HEK293 (cell line): Measurements from ENCODE around the gene SIGLEC1.

Experiments used
- CTCF ChIA-PET: fragments of 350-600 bp; formaldehyde crosslinking; extraction: SDS; loops from one replicate; lab custom pipeline; 2021; ENCODE audit warnings: antibody characterized with exemption; lab: Yijun Ruan, JAX
- POLR2A ChIA-PET: fragments of 300-600 bp; formaldehyde crosslinking; extraction: SDS; loops from one replicate; lab custom pipeline; 2020; ENCODE audit warnings: antibody characterized with exemption, inconsistent platforms; lab: Yijun Ruan, JAX
- H3K27ac ChIP-seq: fragments of 200-500 bp; sonication (Bioruptor generic); 2 replicates; pipeline ENCODE4 v1.5.1; 2014; ENCODE audit warnings: low read depth, low read length, control low read depth, inconsistent platforms; ENCODE audit errors: extremely low read depth
- H3K36me3 ChIP-seq, 2 experiments: fragments of 200-500 bp in 1 of 2; sonication (Bioruptor generic) in 1 of 2; 1 replicate in 1 of 2; 2 replicates in 1 of 2; pipeline ENCODE4 v1.5.1; 2014 to 2017; ENCODE audit warnings: inconsistent platforms in 2 of 2, low read length in 2 of 2; ENCODE audit not compliant: control insufficient read depth in 2 of 2, insufficient read depth in 1 of 2
- H3K4me1 ChIP-seq: fragments of 200-500 bp; sonication (Bioruptor generic); 2 replicates; pipeline ENCODE4 v1.5.1; 2014; ENCODE audit warnings: mild to moderate bottlenecking, low read length, inconsistent platforms; ENCODE audit not compliant: control insufficient read depth, insufficient read depth
- H3K4me3 ChIP-seq: 2 replicates; pipeline ENCODE4 v1.5.1; 2011; ENCODE audit warnings: low read depth, mild to moderate bottlenecking, control low read depth, low read length, moderate library complexity
- H3K9me3 ChIP-seq: fragments of 200-500 bp; sonication (Bioruptor generic); 2 replicates; pipeline ENCODE4 v1.5.1; 2014; ENCODE audit warnings: low read depth, low read length, inconsistent platforms; ENCODE audit not compliant: control insufficient read depth, insufficient read depth
- BCL11B ChIP-seq: fragments of 450-650 bp; formaldehyde crosslinking; IDR thresholded peaks from 2 replicates; pipeline ENCODE4 v1.5.1; 2016; ENCODE audit warnings: low read depth, missing biosample characterization, missing genetic modification characterization
- GLIS1 ChIP-seq: fragments of 450-650 bp; formaldehyde crosslinking; IDR thresholded peaks from 2 replicates; pipeline ENCODE4 v1.5.1; 2016; ENCODE audit warnings: missing biosample characterization, missing genetic modification characterization
- KLF1 ChIP-seq: fragments of 450-650 bp; formaldehyde crosslinking; IDR thresholded peaks from 2 replicates; pipeline ENCODE4 v1.5.1; 2016; ENCODE audit warnings: missing biosample characterization, missing genetic modification characterization
- OVOL3 ChIP-seq: fragments of 450-650 bp; formaldehyde crosslinking; IDR thresholded peaks from 2 replicates; pipeline ENCODE4 v1.5.1; 2016; ENCODE audit warnings: missing biosample characterization, missing genetic modification characterization
- SETDB1 ChIP-seq: IDR thresholded peaks from one replicate; pipeline ENCODE4 v1.6.1; 2017; ENCODE audit warnings: mild to moderate bottlenecking, low read length, moderate library complexity, mixed read lengths; ENCODE audit not compliant: insufficient read length
- ZEB2 ChIP-seq: fragments of 450-650 bp; formaldehyde crosslinking; IDR thresholded peaks from 2 replicates; pipeline ENCODE4 v1.5.1; 2016; ENCODE audit warnings: missing biosample characterization, missing genetic modification characterization
- ZFP69B ChIP-seq: fragments of 450-650 bp; formaldehyde crosslinking; IDR thresholded peaks from 2 replicates; pipeline ENCODE4 v1.5.1; 2016; ENCODE audit warnings: missing biosample characterization, missing genetic modification characterization
- ZIC2 ChIP-seq: fragments of 450-650 bp; formaldehyde crosslinking; IDR thresholded peaks from 2 replicates; pipeline ENCODE4 v1.5.1; 2016; ENCODE audit warnings: missing biosample characterization, missing genetic modification characterization
- ZNF140 ChIP-seq: fragments of 450-650 bp; formaldehyde crosslinking; IDR thresholded peaks from 2 replicates; pipeline ENCODE4 v1.5.1; 2016; ENCODE audit warnings: missing biosample characterization, missing genetic modification characterization
- ZNF24 ChIP-seq: fragments of 450-650 bp; formaldehyde crosslinking; IDR thresholded peaks from 2 replicates; pipeline ENCODE4 v1.5.1; 2016; ENCODE audit warnings: missing biosample characterization, missing genetic modification characterization
- ZNF302 ChIP-seq: fragments of 450-650 bp; formaldehyde crosslinking; IDR thresholded peaks from 2 replicates; pipeline ENCODE4 v1.5.1; 2016; ENCODE audit warnings: missing biosample characterization, missing genetic modification characterization, low read depth
- ZNF544 ChIP-seq: fragments of 450-650 bp; formaldehyde crosslinking; IDR thresholded peaks from 2 replicates; pipeline ENCODE4 v1.5.0; 2017; ENCODE audit warnings: missing biosample characterization, missing genetic modification characterization
- ZNF600 ChIP-seq: fragments of 450-650 bp; formaldehyde crosslinking; IDR thresholded peaks from 2 replicates; pipeline ENCODE4 v1.5.1; 2016; ENCODE audit warnings: missing biosample characterization, missing genetic modification characterization
- ZNF677 ChIP-seq: fragments of 450-650 bp; IDR thresholded peaks from 2 replicates; pipeline ENCODE4 v1.5.0; 2018; ENCODE audit warnings: missing biosample characterization, mild to moderate bottlenecking, missing genetic modification characterization, moderate library complexity
- ZNF747 ChIP-seq: fragments of 450-650 bp; formaldehyde crosslinking; IDR thresholded peaks from 2 replicates; pipeline ENCODE4 v1.5.1; 2016; ENCODE audit warnings: missing biosample characterization, missing genetic modification characterization
- ZNF791 ChIP-seq: fragments of 450-650 bp; formaldehyde crosslinking; IDR thresholded peaks from 2 replicates; pipeline ENCODE4 v1.5.1; 2016; ENCODE audit warnings: missing biosample characterization, missing genetic modification characterization
- ZNF837 ChIP-seq: fragments of 450-650 bp; formaldehyde crosslinking; IDR thresholded peaks from 2 replicates; pipeline ENCODE4 v1.5.1; 2016; ENCODE audit warnings: missing biosample characterization, missing genetic modification characterization
- TF ChIP-seq, protein P1 (sequence below): fragments of 450-650 bp; formaldehyde crosslinking; conservative IDR thresholded peaks from 2 replicates; pipeline ENCODE4 v1.5.1; 2016; ENCODE audit warnings: low read depth, missing biosample characterization, missing genetic modification characterization
- TF ChIP-seq, protein P2 (sequence below): fragments of 450-650 bp; IDR thresholded peaks from 2 replicates; pipeline ENCODE4 v1.5.1; 2018; ENCODE audit warnings: missing biosample characterization, mild to moderate bottlenecking, missing genetic modification characterization
- TF ChIP-seq, protein P3 (sequence below): fragments of 450-650 bp; formaldehyde crosslinking; IDR thresholded peaks from 2 replicates; pipeline ENCODE4 v1.5.1; 2016; ENCODE audit warnings: missing biosample characterization, missing genetic modification characterization
- TF ChIP-seq, protein P4 (sequence below): fragments of 450-650 bp; formaldehyde crosslinking; IDR thresholded peaks from 2 replicates; pipeline ENCODE4 v1.5.1; 2016; ENCODE audit warnings: missing biosample characterization, missing genetic modification characterization

Gene SIGLEC1

DNA sequence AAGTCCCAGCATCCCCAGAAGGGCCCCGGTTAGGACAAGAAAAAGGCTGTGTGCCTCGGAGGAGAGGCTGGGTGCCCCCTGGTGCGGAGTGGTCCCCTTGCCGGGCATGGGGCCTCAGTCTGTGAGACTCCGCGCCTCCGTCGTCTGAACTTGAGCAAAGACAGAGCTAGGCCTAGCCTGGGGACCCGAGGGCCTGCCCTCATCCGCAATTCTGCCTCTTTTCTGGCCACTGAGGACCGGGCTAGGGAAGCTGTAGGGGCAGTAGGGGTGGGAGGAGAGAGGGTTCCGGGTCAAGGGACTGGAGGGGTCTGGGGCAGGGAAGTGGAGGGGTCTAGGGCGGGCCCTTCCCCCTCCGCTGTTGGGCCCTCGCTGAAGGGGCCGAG is 19.5 kb upstream of the SIGLEC1 start:
- H3K27ac ChIP-seq = no peak overlapping the region
- TF ChIP-seq ZNF24 (tag by site-specific recombination) (no peak), OVOL3 (tag by site-specific recombination) (no peak)
- TF ChIP-seq, all 188 proteins: peak for 0
- Histone ChIP-seq H3K4me1 (peaks cover 10% of the 10 kb centered on the region), H3K36me3 (no peaks in the 10 kb centered on the region), H3K9me3 (no peaks in the 10 kb centered on the region), H3K4me3 (no peak overlapping the region)
- CTCF ChIA-PET = interaction anchor here (1.0 to 3.4 kb wide), 2 partner anchors 10 to 22 kb away, joined by 4 to 14 read pairs; no protein-coding TSS in a partner anchor
- POLR2A ChIA-PET = interaction anchor here (0.6 kb wide), 1 partner anchor 21 kb away, joined by 3 read pairs; no protein-coding TSS in a partner anchor

DNA sequence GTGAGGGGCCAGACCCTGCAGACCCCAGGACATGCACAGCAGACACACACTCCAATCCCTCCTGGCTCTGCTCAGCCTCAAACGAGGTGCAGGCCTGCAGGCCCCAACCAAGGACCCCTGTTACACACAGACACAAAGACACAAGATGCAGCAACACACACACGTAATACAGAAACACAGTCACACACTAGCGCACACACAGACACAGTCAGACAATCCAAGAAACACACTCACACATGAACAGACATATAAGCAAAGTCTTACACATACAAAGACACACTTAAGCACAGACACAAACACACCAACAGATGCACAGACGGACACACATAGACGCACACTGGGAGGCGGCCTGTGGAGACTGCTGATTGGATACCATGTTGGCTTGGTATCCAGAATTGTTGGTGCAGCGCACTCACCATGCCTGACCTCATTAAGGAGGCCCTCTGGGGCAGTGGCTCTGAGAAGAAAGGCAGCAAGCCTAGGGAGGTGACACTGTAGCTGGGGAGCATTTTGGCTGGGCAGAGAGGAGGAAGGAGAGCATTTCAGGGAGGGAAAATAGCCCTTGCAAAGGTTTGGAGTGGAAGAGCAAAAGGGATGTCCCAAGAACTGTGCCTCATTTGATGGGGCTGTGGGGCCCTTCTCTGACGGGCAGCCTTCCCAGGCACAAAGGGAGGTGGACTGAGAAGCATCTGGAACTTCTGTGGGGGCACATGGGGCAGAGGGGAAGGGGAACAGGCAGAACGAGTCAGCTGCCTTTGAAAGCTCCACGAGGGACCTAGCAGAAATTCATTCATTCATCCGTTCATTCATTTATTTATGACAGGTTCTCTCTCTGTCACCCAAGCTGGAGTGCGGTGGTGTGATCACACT is 18.6 kb upstream of the SIGLEC1 start:
- H3K4me1 ChIP-seq = peaks cover 10% of the 10 kb centered on the region
- no peak overlapping the region for H3K4me3 ChIP-seq
- no peak overlapping the region for H3K27ac ChIP-seq
- no peaks in the 10 kb centered on the region for H3K36me3 ChIP-seq
- POLR2A ChIA-PET = no interaction called here
- CTCF ChIA-PET = interaction anchor here (0.6 to 3.4 kb wide), 6 partner anchors 11 to 673 kb away, joined by 3 to 14 read pairs (median 4); no protein-coding TSS in a partner anchor
- no peaks in the 10 kb centered on the region for H3K9me3 ChIP-seq
- peak; percentile 55 for TF ChIP-seq ZNF600 (tag by site-specific recombination)
- TF ChIP-seq ZNF544 = no peak
- no peak for TF ChIP-seq ZIC2 (tag by site-specific recombination)

DNA sequence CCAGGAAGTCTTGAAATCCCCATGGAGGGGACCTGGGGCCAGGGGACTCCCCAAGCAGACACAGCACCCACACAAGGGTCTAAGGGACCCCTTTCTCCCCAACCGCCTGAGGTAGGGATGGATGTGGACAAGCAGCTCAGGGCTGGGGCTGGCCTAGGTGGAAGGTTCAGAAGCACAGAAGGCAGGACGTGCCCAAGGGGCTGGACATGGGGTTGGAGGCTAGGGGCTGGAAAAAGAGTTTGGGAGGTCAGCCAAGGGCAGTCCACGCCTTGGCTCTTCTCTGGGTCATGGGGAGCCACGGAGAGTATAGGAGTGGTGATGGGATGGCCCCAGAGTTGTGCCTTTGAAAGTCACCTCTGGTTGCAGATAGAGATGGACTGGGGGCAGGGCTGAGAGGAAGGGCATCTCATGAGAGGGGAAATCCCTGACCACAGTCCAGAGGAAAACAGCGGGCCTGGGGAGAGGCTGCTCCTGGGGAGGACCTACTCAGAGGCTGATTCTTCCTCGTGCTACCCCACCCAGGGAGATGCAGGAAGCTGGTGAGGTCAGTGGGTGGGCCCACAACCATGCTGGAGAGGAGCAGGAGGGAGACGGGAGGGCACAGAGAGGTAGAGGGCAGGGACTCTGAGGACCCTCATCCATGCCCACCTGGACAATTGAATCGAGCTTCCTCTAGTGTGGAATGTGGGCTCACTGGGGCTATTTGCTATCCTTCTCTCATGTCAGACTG is 17.6 kb upstream of the SIGLEC1 start:
- H3K9me3 ChIP-seq = no peaks in the 10 kb centered on the region
- no peak for TF ChIP-seq ZNF140 (tag by site-specific recombination)
- TF ChIP-seq, protein P1, sequence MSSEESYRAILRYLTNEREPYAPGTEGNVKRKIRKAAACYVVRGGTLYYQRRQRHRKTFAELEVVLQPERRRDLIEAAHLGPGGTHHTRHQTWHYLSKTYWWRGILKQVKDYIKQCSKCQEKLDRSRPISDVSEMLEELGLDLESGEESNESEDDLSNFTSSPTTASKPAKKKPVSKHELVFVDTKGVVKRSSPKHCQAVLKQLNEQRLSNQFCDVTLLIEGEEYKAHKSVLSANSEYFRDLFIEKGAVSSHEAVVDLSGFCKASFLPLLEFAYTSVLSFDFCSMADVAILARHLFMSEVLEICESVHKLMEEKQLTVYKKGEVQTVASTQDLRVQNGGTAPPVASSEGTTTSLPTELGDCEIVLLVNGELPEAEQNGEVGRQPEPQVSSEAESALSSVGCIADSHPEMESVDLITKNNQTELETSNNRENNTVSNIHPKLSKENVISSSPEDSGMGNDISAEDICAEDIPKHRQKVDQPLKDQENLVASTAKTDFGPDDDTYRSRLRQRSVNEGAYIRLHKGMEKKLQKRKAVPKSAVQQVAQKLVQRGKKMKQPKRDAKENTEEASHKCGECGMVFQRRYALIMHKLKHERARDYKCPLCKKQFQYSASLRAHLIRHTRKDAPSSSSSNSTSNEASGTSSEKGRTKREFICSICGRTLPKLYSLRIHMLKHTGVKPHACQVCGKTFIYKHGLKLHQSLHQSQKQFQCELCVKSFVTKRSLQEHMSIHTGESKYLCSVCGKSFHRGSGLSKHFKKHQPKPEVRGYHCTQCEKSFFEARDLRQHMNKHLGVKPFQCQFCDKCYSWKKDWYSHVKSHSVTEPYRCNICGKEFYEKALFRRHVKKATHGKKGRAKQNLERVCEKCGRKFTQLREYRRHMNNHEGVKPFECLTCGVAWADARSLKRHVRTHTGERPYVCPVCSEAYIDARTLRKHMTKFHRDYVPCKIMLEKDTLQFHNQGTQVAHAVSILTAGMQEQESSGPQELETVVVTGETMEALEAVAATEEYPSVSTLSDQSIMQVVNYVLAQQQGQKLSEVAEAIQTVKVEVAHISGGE (tag by site-specific recombination) = no peak
- TF ChIP-seq, protein P2, sequence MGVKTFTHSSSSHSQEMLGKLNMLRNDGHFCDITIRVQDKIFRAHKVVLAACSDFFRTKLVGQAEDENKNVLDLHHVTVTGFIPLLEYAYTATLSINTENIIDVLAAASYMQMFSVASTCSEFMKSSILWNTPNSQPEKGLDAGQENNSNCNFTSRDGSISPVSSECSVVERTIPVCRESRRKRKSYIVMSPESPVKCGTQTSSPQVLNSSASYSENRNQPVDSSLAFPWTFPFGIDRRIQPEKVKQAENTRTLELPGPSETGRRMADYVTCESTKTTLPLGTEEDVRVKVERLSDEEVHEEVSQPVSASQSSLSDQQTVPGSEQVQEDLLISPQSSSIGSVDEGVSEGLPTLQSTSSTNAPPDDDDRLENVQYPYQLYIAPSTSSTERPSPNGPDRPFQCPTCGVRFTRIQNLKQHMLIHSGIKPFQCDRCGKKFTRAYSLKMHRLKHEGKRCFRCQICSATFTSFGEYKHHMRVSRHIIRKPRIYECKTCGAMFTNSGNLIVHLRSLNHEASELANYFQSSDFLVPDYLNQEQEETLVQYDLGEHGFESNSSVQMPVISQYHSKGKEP = no peak
- no peak for TF ChIP-seq ZNF677
- TF ChIP-seq ZFP69B = no peak
- TF ChIP-seq ZNF302 (tag by site-specific recombination) = no peak
- TF ChIP-seq GLIS1 (tag by site-specific recombination) = peak; percentile 76
- TF ChIP-seq ZEB2 (tag by site-specific recombination) = no peak
- no peak for TF ChIP-seq ZNF837 (tag by site-specific recombination)
- no peak for TF ChIP-seq BCL11B (tag by site-specific recombination)
- TF ChIP-seq ZIC2 (tag by site-specific recombination) = peak; percentile 39; the same call in 1 of the 2 replicates
- TF ChIP-seq, protein P3, sequence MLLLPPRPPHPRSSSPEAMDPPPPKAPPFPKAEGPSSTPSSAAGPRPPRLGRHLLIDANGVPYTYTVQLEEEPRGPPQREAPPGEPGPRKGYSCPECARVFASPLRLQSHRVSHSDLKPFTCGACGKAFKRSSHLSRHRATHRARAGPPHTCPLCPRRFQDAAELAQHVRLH = no peak
- TF ChIP-seq ZNF791 (tag by site-specific recombination) = no peak
- TF ChIP-seq SETDB1 = no peak
- TF ChIP-seq ZNF747 (tag by site-specific recombination) = no peak
- TF ChIP-seq, protein P4, sequence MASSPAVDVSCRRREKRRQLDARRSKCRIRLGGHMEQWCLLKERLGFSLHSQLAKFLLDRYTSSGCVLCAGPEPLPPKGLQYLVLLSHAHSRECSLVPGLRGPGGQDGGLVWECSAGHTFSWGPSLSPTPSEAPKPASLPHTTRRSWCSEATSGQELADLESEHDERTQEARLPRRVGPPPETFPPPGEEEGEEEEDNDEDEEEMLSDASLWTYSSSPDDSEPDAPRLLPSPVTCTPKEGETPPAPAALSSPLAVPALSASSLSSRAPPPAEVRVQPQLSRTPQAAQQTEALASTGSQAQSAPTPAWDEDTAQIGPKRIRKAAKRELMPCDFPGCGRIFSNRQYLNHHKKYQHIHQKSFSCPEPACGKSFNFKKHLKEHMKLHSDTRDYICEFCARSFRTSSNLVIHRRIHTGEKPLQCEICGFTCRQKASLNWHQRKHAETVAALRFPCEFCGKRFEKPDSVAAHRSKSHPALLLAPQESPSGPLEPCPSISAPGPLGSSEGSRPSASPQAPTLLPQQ (tag by site-specific recombination) = peak; percentile 56
- 0 out of 2 replicates have a peak, but pooled peaks have one; percentile 18 for TF ChIP-seq KLF1 (tag by site-specific recombination)
- ChIA-PET CTCF (interaction anchor here (0.6 to 3.4 kb wide), 4 partner anchors 14 to 31 kb away, joined by 3 to 14 read pairs (median 6); no protein-coding TSS in a partner anchor), POLR2A (interaction anchor here (0.7 kb wide), 1 partner anchor 25 kb away, joined by 4 read pairs; no protein-coding TSS in a partner anchor)
- H3K4me1 ChIP-seq = peaks cover 10% of the 10 kb centered on the region
- no peak overlapping the region for H3K4me3 ChIP-seq
- H3K27ac ChIP-seq = no peak overlapping the region
- no peaks in the 10 kb centered on the region for H3K36me3 ChIP-seq
